ENCODE results near the gene BZW2.
A peak's percentile ranks its signal among the peaks of the same experiment; 100 is the strongest.
"Not testable (repeated sequence)": the region's sequence is repeated elsewhere in the genome, so short reads cannot be mapped to it uniquely, and the experiment has no call there.

BZW2 gene

GRCh38 chr7:16646472-16647072, 591 bp downstream of the BZW2 start:
- DNase-seq = peak in 1 of 2 experiments; percentile 17

DNA sequence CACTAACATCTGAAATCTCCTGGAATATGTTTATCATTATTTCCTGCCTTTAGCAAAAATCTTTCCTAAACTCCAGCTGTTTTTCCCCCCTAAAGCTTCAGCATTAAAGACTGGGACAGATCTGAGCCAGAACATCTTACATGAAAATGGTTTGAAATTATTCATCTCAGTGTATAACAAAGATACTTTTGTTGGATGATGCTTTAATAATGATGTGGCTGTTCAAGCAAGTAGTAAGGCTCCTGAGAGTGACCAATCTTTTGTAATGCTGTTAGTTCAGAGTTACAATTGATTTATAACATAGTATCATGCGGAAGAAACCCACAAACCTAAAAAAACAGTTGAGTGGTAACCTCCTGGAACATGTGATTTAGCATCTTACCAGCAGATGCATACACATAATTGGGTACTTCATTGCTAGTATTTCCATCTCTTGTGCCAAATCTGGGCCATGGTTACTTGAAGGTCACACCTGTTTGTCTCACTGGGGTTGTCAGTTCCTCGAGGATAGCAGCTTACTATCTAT, 1.5 kb downstream of the BZW2 start:
- no peak for DNase-seq

GRCh38 chr7:16648551-16648950, 2.6 kb downstream of the BZW2 start:
- no peak for DNase-seq

DNA sequence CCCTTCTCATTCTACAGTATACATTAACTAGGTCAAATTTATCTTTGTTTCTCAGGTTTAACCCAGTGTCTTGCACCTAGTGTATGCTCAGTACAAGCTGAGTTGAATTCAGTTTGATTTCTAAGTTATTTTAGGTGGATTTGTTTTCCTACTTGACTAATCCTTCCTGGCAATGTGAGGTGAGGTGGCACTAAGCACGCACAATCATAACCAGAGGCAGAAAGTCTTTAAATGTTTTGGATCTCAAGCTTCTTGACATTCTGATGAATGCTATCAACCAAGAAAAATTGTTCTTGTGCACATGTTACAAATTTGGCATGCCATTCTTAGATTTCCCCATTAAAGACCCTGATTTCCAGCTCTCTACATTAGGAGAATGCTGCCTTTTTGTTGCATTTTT, 3.2 kb downstream of the BZW2 start:
- no peak for DNase-seq

DNA sequence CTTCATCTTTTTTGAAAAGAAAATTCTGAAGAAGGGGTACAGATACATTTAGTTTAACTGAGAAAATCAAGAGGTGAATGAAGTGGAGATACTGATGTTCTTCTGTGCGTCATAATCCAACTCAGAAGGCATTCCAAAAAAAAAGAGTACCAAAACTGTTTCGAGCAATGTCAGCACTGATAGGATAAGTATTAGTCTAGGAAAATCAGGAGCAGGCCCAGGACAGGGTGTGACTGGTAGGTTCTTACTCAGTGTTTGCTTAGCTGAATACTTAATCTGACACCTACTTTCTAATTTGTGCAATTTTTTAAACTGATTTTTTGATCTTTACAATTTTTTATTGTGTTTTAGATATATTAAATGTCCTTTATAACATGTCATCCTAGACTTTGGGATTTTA, 4.3 kb downstream of the BZW2 start:
- no peak for DNase-seq

DNA sequence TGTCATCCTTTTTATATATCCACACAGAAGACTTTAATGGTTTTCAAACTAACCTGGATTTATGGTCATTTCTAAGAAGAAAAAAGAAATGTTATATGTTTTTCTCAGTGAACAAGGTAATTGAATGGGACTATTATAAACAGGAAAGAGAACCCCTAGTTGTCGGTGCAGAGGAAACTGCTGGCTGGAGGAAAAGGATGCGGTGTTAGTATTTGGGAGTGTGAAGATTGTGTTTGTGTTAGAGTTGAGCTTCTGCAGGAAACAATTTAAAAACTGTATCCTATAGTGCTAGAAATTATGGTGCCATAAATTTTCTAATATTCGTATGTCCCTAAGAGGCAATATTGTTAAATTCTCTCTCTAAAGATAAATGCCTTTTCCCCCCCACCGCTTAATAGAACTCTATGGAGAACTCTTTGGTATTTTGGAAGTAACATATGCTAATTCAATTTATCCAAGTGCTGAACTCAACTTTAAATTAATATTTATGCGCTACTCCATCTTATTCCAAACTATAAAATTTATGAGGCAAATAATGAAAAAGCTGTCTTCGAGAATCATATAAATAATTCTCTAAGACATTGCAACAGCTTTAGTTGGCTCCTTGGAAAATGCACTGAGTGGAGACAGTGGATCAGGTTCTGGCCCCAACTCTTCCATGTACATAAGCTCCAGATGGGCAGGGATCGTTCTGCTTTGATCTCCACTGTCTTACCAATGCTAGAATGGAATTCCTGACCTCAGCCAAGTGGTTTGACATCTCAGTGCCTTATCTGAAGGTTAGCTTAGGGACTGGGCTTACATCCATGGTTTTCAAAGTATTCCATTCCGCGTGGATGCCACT, 5.6 kb downstream of the BZW2 start:
- DNase-seq = no peak

GRCh38 chr7:16652240-16652583, 6.2 kb downstream of the BZW2 start:
- DNase-seq = no peak

GRCh38 chr7:16652888-16653287, 6.9 kb downstream of the BZW2 start:
- DNase-seq = no peak

- DNase-seq = no peak
Measured at GRCh38 chr7:16655394-16655793, 9.4 kb downstream of the BZW2 start.

- no peak for DNase-seq
Measured at GRCh38 chr7:16656141-16656540, 10.2 kb downstream of the BZW2 start.

GRCh38 chr7:16657656-16658279, 11.8 kb downstream of the BZW2 start:
- no peak for DNase-seq

- DNase-seq = not testable (repeated sequence)
Measured at GRCh38 chr7:16659854-16660497, 14.0 kb downstream of the BZW2 start.

DNA sequence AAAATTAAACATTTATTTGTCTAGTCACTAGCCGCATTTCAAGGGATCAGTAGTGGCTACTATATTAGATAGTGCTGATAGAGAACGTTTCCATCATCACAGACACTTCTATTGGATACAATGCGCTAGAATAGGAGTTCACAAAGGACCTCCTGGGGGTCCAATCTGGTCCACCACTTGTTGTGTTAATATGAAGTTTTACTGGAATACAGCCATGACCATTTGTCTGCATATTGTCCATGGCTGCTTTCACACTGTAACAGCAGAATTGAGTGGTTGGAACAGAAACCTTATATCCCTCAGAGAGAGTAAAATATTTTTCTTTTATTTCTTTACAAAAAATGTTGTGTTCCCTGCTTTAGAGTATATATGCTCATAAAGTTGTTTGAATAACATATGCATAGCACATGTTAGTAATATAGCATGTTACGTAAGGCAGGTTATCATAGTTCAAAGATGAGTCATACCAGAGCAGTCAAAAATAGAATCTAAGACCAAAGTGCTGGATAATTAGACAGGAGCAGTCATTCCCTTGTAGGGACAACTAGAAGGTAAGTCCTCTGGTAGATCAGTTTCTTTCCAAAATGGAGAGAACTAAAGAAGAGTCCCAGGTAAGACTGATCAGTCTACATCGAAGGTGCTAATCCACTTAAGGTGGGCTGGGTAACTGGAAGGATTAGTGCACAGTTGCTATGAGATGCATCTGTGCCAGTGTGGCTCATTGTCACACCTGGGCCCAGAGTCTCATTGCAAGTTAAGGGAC, 14.9 kb downstream of the BZW2 start:
- no peak for DNase-seq

GRCh38 chr7:16661924-16662323, 15.9 kb downstream of the BZW2 start:
- no peak for DNase-seq

DNA sequence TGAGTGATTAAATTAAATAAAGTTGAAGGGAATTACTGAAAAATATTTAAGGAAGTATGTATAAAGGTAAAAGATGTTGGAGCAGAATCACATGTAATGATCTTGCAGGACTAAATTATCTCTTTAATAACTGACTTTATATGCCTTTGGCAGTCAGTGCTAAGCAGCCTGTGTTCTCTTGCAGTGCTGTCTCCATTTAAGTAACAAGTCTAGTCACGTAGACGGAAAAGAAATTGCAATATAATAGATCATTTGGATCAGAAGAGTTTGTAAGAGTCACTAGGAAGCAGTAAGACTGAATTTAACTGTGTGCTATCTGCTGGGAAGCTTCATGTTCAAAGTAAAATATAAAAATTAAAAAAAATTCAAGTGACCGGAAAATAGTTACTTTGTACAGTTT, 21.4 kb downstream of the BZW2 start:
- DNase-seq = no peak

DNA sequence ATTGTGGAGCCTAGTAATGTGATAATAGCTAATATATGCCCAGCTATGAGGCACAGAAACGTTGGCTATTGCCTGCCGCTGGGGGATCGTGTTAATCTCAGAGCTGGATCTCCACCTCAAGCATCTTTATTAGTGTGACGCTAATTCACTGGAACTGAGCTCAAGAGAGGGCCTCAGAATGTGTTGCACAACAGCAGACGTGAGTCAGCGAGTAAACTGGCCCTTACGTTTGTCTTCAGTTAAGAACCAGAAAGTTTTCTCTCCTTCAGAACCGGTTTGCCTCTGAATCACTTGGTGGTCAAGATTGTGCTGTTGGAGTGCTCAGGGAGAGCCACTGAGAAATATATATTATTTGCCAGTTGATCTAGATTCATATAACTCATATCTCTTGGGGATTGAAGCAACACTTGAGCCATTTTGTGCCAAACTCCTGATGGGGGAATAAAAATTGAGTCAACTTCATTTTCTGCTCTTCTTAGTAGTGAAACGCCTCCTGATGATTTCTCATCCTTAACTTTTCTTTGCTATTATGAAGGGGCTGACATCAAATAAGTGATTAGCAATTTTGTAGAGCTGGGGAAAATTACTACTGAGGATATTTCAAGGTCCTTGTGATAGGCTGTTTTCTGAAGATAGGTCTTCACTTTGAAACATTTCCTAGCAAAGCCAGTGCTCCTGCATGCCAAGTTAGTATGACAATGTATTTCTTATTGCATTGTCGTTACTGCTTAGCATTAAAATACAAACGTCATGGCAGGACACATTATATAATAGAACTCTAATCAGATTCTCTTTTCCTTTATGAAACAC, 22.3 kb downstream of the BZW2 start:
- DNase-seq = no peak

DNA sequence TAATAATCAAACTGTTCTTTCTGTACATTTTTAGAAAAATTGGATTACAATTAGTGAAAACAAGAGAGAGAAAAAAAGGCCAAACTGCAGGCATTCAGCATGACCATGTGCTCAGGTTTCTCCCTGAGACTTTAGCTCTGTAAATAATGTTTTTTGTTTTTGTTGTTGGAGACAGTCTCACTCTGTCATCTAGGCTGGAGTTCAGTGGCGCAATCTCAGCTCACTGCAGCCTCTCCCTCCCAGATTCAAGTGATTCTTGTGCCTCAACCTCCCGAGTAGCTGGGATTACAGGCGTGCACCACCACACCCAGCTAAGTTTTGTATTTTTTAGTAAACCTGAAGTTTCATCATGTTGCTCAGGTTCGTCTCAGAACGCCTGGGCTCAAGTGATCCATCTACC, 23.0 kb downstream of the BZW2 start:
- DNase-seq = no peak

DNA sequence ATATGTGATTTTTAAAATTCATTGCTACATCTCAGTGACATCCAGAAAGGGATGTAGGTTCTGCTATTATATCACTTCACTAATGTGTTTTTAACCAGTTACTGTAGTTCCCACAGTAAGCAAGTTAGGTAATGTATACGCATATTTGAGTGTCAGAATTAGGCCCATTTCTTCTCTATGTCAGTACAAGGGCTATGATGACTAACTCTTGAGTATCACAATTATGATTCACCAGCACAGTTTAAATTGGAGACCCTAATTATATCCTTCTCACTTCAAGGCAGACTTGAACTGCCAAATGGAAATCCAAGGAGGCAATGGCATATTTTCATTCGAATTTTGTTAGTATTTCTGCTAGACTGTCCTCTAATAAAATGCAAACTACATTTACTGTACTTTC, 23.6 kb downstream of the BZW2 start:
- no peak for DNase-seq

- no peak for DNase-seq
Measured at GRCh38 chr7:16670021-16670420, 24.0 kb downstream of the BZW2 start.

GRCh38 chr7:16670731-16671344, 24.9 kb downstream of the BZW2 start:
- no peak for DNase-seq

- DNase-seq = no peak
Measured at GRCh38 chr7:16671811-16672210, 25.8 kb downstream of the BZW2 start.
